Duodenal mucosa (tissue), 2 donors: Measurements from ENCODE around the gene NTRK3.
"Not testable (repeated sequence)": the region's sequence is repeated elsewhere in the genome, so short reads cannot be mapped to it uniquely, and the experiment has no call there.

Source experiments
- H3K27ac ChIP-seq: one replicate; pipeline ENCODE4 v1.7.0; 2013; ENCODE audit warnings: low read depth, low read length
- H3K27me3 ChIP-seq, 2 donors: one replicate each; pipeline ENCODE4 v1.7.0; 2013; ENCODE audit warnings: low read length in 2 of 2, control low read depth in 1 of 2; ENCODE audit not compliant: insufficient read depth in 2 of 2, control insufficient read depth in 1 of 2
- H3K36me3 ChIP-seq, 2 donors: one replicate each; pipeline ENCODE4 v1.7.0; 2013; ENCODE audit warnings: low read length in 2 of 2, control low read depth in 1 of 2; ENCODE audit not compliant: insufficient read depth in 2 of 2, control insufficient read depth in 1 of 2
- H3K4me1 ChIP-seq, 2 donors: one replicate each; pipeline ENCODE4 v1.7.0; 2013; ENCODE audit warnings: low read length in 2 of 2, control low read depth in 1 of 2; ENCODE audit not compliant: insufficient read depth in 2 of 2, control insufficient read depth in 1 of 2
- H3K4me3 ChIP-seq, 2 donors: one replicate each; pipeline ENCODE4 v1.7.0; 2013; ENCODE audit warnings: low read length in 2 of 2, low read depth in 1 of 2
- H3K9ac ChIP-seq, 2 donors: one replicate each; pipeline ENCODE4 v1.7.0; 2013; ENCODE audit warnings: low read length in 2 of 2, low read depth in 1 of 2
- H3K9me3 ChIP-seq, 2 donors: one replicate each; pipeline ENCODE4 v1.7.0; 2013; ENCODE audit warnings: low read length in 2 of 2, control low read depth in 1 of 2; ENCODE audit not compliant: control insufficient read depth in 1 of 2

NTRK3 gene

DNA sequence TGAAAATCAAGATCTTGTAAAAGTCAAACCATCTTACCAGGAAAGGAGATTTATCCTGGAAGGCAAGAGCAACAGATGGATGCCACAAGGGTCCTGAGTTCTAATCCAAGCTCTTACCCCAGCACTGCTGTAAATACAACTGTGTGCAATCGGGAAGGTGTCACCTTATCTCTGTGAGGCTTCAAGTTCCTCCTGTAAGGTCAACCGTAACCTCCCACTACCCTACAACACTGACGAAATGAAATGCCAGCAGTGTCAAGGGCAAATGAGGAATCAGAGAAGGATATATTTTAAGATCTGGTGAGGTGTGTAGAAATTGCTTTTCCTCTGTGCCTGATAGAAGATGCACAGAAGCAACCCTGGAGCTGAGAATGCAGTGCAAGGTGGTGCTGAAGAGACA, 207.8 kb downstream of the NTRK3 start:
- no peak overlapping the region for H3K4me3 ChIP-seq
- H3K27ac ChIP-seq: no peak overlapping the region
- no peak overlapping the region for H3K9ac ChIP-seq
- H3K4me1 ChIP-seq: no peaks in the 10 kb centered on the region
- no peaks in the 10 kb centered on the region for H3K9me3 ChIP-seq
- no peaks in the 10 kb centered on the region for H3K36me3 ChIP-seq
- no peaks in the 10 kb centered on the region for H3K27me3 ChIP-seq

DNA sequence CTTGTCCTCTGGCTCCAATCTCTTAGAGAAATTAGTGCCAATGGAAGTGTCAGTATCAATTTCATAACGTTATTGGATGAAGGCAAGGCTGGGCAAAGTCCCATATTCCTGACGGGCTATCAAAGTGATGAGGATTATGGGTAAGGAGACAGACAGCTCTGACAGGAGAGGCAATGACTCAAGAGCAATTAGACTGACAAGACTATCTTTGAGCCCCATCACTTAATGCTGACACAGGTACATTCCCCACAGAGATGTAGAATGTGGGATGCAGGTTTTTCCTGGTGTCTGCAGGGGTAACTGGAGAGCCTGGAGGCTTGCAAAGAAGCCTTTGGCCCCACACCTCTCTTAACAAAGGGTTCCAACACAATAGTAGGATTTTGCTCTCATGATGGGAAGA, 208.3 kb downstream of the NTRK3 start:
- Histone ChIP-seq H3K27me3 (no peaks in the 10 kb centered on the region), H3K27ac (no peak overlapping the region), H3K9ac (no peak overlapping the region), H3K9me3 (no peaks in the 10 kb centered on the region), H3K4me3 (no peak overlapping the region), H3K4me1 (no peaks in the 10 kb centered on the region), H3K36me3 (no peaks in the 10 kb centered on the region)

DNA sequence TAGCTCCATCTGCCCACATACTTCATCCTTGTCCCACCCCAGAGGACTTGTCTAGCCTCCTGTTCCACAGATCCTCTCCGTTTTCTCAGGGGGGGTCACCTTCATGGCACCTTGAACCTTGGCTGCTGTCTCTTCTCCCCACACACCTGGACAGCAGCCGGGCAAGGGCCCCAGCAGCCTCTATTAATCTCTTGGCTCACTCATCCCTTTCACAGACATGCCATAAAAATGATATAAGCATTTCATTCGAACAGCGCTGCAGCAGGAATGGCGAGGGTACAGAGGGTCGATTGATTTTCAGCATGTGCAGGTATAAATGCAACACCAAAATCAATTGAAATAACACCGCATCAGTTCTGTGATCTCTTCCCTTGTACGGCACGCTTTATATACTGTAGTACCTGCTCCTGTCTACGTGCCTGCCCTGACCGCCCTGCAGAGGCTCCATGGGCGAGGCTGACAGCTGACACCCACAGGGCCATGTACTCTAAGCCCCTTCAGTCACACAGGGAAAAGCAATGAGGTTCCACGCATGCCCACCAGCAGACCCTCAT, 209.9 kb downstream of the NTRK3 start:
- no peaks in the 10 kb centered on the region for H3K36me3 ChIP-seq
- no peaks in the 10 kb centered on the region for H3K4me1 ChIP-seq

DNA sequence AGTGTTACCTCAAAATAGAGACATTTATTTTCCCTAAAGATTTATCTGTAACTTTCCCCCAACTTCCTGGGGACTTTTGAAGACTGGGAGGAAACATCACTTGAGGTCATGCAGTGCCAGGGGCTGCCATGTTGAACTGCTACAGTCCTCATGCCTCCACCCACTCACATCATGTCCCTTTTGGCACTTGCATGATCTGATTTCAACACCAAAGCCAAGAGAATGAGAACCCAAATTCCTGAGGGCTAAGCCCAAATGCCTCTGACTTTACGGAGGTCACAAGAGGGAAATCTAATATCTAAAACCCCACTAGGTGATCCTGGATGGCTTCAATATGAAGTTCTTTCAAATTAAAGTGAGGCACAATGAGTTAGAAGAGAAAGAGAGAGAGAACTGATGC, 213.1 kb downstream of the NTRK3 start:
- Histone ChIP-seq H3K36me3 (no peaks in the 10 kb centered on the region), H3K27me3 (no peaks in the 10 kb centered on the region), H3K4me3 (no peak overlapping the region), H3K4me1 (no peaks in the 10 kb centered on the region), H3K27ac (no peak overlapping the region), H3K9me3 (no peaks in the 10 kb centered on the region), H3K9ac (no peak overlapping the region)

More for the DNA sequence above, 209.9 kb downstream of the NTRK3 start:
- Histone ChIP-seq H3K9me3 (no peaks in the 10 kb centered on the region), H3K9ac (no peak overlapping the region), H3K27ac (no peak overlapping the region), H3K27me3 (no peaks in the 10 kb centered on the region), H3K4me3 (no peak overlapping the region)

DNA sequence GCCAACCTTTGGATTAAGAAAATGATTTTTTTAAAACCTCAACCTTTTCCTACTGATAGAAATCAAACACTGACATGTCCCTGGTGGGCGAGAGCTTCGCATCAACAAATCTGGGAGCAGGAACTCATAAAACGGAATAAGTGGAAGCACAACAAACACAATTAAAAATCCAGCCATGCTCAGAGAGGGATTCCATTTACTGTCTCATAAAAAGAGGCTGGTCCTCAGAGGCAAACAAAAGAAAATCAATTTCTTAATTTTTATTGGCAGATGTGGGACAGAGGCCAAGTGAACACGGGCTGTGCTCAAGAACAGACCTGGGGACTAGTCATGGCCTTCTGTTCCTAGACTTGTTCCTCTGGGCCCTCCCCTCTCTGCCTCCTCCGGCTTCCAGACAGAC, 214.5 kb downstream of the NTRK3 start:
- Histone ChIP-seq H3K27ac (no peak overlapping the region), H3K27me3 (no peaks in the 10 kb centered on the region), H3K4me1 (no peaks in the 10 kb centered on the region), H3K4me3 (no peak overlapping the region), H3K36me3 (no peaks in the 10 kb centered on the region), H3K9ac (no peak overlapping the region), H3K9me3 (no peaks in the 10 kb centered on the region)

DNA sequence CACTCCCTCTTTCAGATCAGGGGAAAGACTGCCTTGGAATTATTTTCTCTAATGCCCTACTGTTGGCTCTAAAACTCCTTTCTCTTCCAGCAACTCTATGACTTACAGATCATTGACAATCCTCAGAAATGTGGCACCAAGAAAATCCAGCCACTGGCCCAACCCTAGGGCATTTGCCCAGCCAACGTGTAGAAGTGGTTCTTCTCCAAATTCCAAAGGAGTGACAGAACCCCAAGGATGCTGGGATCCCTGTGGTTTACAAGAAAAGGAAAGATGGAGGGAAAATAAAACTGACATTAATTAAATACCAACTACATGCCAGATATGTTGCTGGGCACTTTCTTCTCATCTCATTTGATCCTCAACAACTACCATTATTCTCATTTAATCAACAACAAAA, 216.0 kb downstream of the NTRK3 start:
- no peak overlapping the region for H3K9ac ChIP-seq
- no peaks in the 10 kb centered on the region for H3K27me3 ChIP-seq
- no peaks in the 10 kb centered on the region for H3K4me1 ChIP-seq
- no peak overlapping the region for H3K27ac ChIP-seq
- no peak overlapping the region for H3K4me3 ChIP-seq
- no peaks in the 10 kb centered on the region for H3K9me3 ChIP-seq
- no peaks in the 10 kb centered on the region for H3K36me3 ChIP-seq

DNA sequence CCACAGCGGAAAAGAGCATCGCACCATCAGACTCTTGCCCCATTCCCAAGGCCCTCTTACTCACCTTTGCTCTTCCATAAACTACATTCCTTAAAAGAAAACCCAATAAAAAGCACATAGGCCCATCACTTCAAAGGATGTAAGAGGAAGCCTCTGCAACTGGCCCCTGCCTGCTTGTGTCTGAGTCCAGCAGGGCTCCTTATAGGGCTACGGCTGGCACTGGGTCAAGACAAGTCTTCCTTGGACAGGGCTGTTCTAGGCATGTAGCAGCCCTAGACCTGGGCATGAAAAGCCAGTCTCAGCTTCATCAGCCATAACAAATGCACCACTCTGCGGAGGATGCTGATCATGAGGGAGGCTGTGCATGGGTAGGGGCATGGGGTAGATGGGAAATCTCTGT, 218.3 kb downstream of the NTRK3 start:
- Histone ChIP-seq H3K4me1 (no peaks in the 10 kb centered on the region), H3K9ac (no peak overlapping the region), H3K27me3 (no peaks in the 10 kb centered on the region), H3K9me3 (no peaks in the 10 kb centered on the region), H3K36me3 (no peaks in the 10 kb centered on the region), H3K27ac (no peak overlapping the region), H3K4me3 (no peak overlapping the region)

DNA sequence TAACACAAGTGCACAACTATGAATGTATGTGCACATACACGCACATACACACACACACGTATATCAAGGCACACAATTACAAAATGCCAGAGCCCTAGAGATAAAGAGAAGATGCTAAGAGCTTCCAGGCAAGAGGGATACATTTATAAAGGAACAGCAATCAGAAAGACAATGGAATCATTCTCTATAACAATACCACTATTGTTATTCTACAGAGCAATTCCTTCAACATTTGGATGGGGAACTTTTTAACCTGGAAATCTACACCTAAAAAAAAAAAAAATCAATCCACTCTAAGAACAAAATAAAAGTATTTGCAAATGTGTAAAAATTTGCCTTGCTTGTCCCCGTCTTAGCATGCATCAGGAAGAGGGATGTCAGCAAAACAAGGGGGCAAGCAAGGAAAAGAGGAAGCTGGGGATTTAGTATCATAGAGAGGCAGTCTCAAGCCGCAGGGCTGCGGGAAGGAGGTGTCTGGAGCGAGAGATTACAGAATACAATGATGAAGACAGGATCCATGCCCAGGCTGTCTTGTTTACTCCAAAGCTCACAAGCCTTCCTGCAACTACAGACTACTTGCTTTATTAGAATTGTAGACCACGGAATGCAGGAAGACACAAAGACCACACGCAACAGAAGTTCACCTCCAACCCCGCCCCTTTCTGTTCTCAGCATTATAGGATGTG, 220.2 kb downstream of the NTRK3 start:
- H3K27me3 ChIP-seq: no peaks in the 10 kb centered on the region
- no peaks in the 10 kb centered on the region for H3K36me3 ChIP-seq
- H3K9ac ChIP-seq: no peak overlapping the region
- no peaks in the 10 kb centered on the region for H3K4me1 ChIP-seq
- no peak overlapping the region for H3K27ac ChIP-seq
- H3K9me3 ChIP-seq: no peaks in the 10 kb centered on the region
- no peak overlapping the region for H3K4me3 ChIP-seq

DNA sequence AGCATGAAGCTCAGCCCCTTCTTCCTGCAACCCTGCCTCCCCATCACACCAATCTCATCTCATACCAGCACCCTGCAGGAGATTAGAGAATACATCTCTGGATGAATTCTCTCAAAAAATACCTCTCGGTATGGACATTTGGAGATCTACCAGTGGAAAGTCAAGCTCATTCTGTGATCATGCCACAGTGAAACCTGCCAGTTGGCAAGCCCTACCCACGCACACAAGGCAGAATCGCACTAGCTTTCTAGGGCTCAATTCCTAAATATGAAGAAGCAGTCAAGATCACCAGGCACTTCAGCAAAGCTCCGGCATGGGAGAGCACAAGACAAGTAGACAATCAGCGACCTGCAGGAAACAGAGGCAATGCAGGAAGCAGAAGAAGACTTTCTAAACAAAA, 221.2 kb downstream of the NTRK3 start:
- Histone ChIP-seq H3K9ac (no peak overlapping the region), H3K4me3 (no peak overlapping the region), H3K36me3 (no peaks in the 10 kb centered on the region), H3K27me3 (no peaks in the 10 kb centered on the region), H3K27ac (no peak overlapping the region), H3K4me1 (no peaks in the 10 kb centered on the region), H3K9me3 (no peaks in the 10 kb centered on the region)

DNA sequence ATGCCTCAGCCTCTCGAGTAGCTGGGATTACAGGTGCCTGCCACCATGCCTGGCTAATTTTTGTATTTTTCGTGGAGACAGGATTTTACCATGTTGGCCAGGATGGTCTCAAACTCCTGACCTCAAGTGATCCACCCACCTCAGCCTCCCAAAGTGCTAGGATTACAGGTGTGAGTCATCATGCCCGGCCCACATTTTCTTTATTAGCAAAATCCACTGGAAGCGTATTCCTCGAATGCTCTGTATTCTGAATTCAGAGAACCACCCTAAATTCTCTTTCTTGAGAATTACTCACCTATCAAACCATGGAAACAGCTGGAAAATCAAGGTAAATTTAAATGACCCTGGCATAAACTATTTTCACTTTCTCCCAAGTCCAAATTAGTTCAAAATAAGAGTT, 223.1 kb downstream of the NTRK3 start:
- not testable (repeated sequence) for H3K4me1 ChIP-seq, H3K36me3 ChIP-seq, H3K27ac ChIP-seq, H3K9ac ChIP-seq, H3K4me3 ChIP-seq, H3K27me3 ChIP-seq, H3K9me3 ChIP-seq
